Measurements from ENCODE around the gene ABL1. TPM values are rescaled to one million over a fixed set of nuclear protein-coding genes. Genes with fewer than 3 reads are reported as not detected.

ABL1 gene
- polyA plus RNA-seq, 1 experiment, result 30.4 TPM

DNA sequence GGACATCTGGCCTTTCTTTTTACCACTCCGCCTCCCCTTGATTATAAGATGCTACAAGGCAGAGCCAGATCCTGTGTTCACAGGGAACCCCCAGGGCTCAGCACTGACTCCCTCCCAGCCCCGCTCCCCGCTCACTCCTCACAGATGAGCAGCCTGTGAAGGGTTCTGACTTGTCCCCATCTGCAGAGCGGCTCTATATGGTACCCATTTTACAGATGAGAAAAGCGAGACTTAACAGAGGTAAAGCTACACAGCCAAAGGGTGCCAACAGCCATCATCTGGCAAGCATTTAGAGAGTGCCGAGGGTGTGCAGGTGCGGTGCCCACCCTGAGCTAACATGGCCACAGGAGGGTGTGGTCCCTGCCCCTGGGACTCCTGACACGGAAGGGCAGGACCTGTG lies 85.2 kb downstream of the ABL1 start:
- H3K4me3 ChIP-seq (ENCODE audit: low read depth, low read length), result no peak overlapping the region
- DNase-seq (ENCODE audit: low read depth), result no peak
- H3K36me3 ChIP-seq (ENCODE audit: control insufficient read depth, insufficient read depth, low read length), result no peaks in the 10 kb centered on the region
- ChIA-PET CTCF (no interaction called here), POLR2A (no interaction called here)
- H3K27me3 ChIP-seq (ENCODE audit: control insufficient read depth, insufficient read depth, low read length), result peaks cover 5% of the 10 kb centered on the region; the same call in 1 of the 2 replicates
- TF ChIP-seq, protein P1, sequence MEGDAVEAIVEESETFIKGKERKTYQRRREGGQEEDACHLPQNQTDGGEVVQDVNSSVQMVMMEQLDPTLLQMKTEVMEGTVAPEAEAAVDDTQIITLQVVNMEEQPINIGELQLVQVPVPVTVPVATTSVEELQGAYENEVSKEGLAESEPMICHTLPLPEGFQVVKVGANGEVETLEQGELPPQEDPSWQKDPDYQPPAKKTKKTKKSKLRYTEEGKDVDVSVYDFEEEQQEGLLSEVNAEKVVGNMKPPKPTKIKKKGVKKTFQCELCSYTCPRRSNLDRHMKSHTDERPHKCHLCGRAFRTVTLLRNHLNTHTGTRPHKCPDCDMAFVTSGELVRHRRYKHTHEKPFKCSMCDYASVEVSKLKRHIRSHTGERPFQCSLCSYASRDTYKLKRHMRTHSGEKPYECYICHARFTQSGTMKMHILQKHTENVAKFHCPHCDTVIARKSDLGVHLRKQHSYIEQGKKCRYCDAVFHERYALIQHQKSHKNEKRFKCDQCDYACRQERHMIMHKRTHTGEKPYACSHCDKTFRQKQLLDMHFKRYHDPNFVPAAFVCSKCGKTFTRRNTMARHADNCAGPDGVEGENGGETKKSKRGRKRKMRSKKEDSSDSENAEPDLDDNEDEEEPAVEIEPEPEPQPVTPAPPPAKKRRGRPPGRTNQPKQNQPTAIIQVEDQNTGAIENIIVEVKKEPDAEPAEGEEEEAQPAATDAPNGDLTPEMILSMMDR (IDR thresholded peaks at IDR 0.05; ENCODE audit: insufficient read depth, low read depth, low read length), result no peak

DNA sequence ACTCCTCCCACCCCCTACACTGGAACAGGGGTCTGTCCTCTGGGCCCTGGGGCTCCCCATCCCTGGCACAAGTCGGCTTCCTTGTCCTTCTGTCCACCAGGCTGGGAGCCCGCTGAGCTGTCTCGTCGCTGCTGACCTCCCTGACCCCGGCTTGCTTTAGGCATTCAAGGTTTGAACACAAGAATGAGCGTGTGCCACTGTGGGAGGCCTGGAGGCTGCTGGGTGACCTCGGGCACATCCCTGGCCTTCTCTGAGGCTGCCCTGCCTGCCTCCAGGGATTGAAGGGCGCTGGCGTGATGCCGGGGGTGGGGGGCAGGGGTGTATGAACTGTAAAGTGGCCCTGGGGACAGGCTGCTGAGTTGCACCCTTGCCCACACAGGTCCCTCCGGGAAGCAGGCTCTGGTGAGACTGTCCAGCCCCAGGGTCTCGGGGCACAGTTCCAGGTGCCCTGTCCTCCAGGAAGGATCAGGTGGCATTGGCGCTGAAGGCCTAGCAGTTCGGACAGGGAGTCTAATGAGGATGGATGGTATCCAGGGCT lies 85.8 kb downstream of the ABL1 start:
- ChIA-PET CTCF (interaction anchor here (0.6 kb wide), 1 partner anchor 51 kb away, joined by 3 read pairs; no protein-coding TSS in a partner anchor), POLR2A (no interaction called here)
- DNase-seq (ENCODE audit: low read depth), result no peak
- no peaks in the 10 kb centered on the region for H3K36me3 ChIP-seq (ENCODE audit: control insufficient read depth, insufficient read depth, low read length)
- H3K4me3 ChIP-seq (ENCODE audit: low read depth, low read length), result no peak overlapping the region
- peaks cover 5% of the 10 kb centered on the region; the same call in 1 of the 2 replicates for H3K27me3 ChIP-seq (ENCODE audit: control insufficient read depth, insufficient read depth, low read length)
- TF ChIP-seq, protein P1 (IDR thresholded peaks at IDR 0.05; ENCODE audit: insufficient read depth, low read depth, low read length), result no peak

DNA sequence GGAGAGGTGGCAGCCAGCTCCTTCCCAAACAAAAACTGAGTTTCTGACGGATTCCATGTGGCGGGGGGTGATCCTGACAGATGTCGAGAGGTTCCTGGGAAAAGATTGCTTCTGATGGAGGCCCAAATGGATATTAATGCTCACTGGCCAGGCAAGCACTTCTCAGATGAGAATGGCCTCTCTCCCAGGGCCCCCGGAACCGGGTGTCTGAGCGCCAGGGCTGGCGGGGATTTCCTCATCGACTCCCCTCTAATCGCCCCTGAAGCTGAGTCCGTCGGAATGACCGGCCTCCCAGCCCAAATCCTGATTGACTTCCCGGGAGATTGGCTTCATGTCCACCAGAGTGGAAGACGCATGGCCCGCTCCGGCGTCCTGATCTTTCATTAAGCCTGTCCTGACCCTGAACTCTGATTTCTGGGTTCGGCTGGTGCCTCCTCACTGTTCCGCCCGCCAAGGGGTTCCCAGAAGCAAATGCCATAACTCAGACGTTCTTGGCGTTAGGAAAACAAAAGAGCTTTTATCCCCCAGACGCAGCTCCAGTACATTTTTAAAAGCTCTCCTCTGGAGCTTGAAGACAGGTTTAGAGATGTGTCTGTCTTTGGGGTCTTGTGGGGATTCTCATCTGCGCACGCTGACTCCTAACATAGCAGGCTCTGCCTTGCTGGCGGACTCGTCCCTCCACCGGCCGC lies 86.4 kb downstream of the ABL1 start:
- TF ChIP-seq, protein P1 (IDR thresholded peaks at IDR 0.05; ENCODE audit: insufficient read depth, low read depth, low read length), result no peak
- Histone ChIP-seq H3K27me3 (ENCODE audit: control insufficient read depth, insufficient read depth, low read length) (peaks cover 5% of the 10 kb centered on the region; the same call in 1 of the 2 replicates), H3K36me3 (ENCODE audit: control insufficient read depth, insufficient read depth, low read length) (no peaks in the 10 kb centered on the region), H3K4me3 (ENCODE audit: low read depth, low read length) (no peak overlapping the region)
- POLR2A ChIA-PET, result no interaction called here
- CTCF ChIA-PET, result interaction anchor here (0.6 kb wide), 1 partner anchor 52 kb away, joined by 3 read pairs; no protein-coding TSS in a partner anchor
- DNase-seq (ENCODE audit: low read depth), result no peak

DNA sequence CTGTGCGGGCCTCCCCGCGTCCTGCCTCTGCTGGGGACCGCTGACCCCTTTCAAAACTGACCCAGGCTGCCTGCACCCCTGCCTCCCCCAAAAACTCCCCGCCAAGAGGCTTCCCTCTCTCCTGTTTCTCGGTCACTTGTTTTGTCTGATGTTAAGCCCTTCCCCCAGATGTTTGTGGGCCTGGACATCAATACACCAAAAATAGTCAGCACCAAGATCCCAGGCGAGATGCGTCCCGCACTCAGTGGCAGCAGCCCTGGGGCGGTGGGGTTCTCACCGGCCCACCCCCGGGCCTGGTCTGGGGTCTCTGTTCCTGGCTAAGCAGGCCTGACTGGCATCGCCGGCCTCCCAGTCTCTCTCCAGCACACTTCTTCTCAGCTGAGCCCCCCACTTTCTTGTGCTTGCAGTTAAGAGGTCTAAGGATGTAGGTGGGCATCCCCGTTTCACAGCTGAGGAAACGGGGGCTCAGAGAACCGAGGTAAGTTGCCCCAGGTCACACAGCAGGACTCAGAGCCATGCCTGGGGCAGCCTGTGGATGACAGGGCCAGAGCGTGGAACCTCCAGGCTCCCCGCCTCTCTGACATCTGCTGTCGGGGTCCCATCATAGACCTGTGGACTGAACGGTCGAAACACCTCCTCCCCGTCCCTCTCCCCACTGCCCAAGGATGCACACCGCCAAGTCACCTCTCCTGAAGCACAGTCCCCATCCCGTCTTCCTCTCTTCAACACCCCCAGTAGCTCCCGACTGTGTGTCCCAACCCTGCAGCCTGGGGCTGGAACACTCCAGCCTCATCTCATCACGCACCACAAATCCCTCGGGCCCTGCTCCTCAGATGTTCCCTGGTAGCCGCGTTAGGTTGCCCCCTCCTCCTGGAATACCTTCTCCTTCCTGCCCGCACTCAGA lies 87.2 kb downstream of the ABL1 start:
- DNase-seq (ENCODE audit: low read depth), result no peak
- POLR2A ChIA-PET, result no interaction called here
- CTCF ChIA-PET, result no interaction called here
- Histone ChIP-seq H3K4me3 (ENCODE audit: low read depth, low read length) (no peak overlapping the region), H3K27me3 (ENCODE audit: control insufficient read depth, insufficient read depth, low read length) (peaks cover 5% of the 10 kb centered on the region; the same call in 1 of the 2 replicates), H3K36me3 (ENCODE audit: control insufficient read depth, insufficient read depth, low read length) (no peaks in the 10 kb centered on the region)
- TF ChIP-seq, protein P1 (IDR thresholded peaks at IDR 0.05; ENCODE audit: insufficient read depth, low read depth, low read length), result no peak

Measured in BJ (cell line).